SK-N-SH treated with all-trans-retinoic acid at 6 μM for 48 hours (cell line): ENCODE measurements around the gene NXN.

Source experiments
- BACH2 ChIP-seq: fragments of 250-450 bp; sonication (Bioruptor Pico); IDR thresholded peaks from 2 replicates; pipeline ENCODE4 v1.9.0; 2021; ENCODE audit warnings: mild to moderate bottlenecking, borderline replicate concordance
- CSDC2 ChIP-seq: fragments of 250-450 bp; sonication (Bioruptor Pico); IDR thresholded peaks from 2 replicates; pipeline ENCODE4 v1.5.0; 2020; ENCODE audit warnings: mild to moderate bottlenecking, moderate library complexity
- SNAI2 ChIP-seq: fragments of 250-450 bp; sonication (Bioruptor Pico); IDR thresholded peaks from 2 replicates; pipeline ENCODE4 v1.5.0; 2020; ENCODE audit warnings: mild to moderate bottlenecking, moderate library complexity
- TCF4 ChIP-seq: fragments of 250-450 bp; sonication (Bioruptor Pico); IDR thresholded peaks from 2 replicates; pipeline ENCODE4 v1.8.0; 2021; ENCODE audit warnings: mild to moderate bottlenecking, moderate library complexity, borderline replicate concordance
- ZFP30 ChIP-seq: fragments of 450-650 bp; formaldehyde crosslinking; IDR thresholded peaks from 2 replicates; pipeline ENCODE4 v1.5.0; 2022; ENCODE audit warnings: mild to moderate bottlenecking, moderate library complexity
- TF ChIP-seq, protein P1 (sequence below): fragments of 250-450 bp; sonication (Bioruptor Pico); IDR thresholded peaks from 2 replicates; pipeline ENCODE4 v1.5.0; 2020; ENCODE audit warnings: mild to moderate bottlenecking, moderate library complexity
- TF ChIP-seq, protein P2 (sequence below): fragments of 250-450 bp; sonication (Bioruptor Pico); IDR thresholded peaks from 2 replicates; pipeline ENCODE4 v1.5.1; 2020; ENCODE audit warnings: low read depth, mild to moderate bottlenecking, moderate library complexity

DNA sequence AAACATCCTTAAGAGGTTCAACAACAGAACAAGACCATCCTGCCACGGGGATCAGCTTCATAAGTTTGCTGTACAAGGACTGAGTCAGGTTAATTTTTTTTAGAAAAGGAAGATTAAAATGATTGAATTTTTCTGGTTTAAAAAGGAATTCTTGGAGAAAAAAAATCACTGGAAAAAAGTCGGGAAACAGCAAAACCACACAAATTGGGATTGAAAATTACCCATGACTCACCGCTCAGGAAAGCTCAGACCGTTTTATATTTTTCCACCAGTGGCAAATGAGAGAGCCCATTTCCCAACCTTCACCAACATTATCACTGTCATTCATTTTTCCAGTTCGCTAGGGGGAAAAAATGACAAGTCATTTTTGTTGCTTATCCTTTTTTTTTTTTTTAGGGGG lies 150.8 kb downstream of the NXN start:
- TF ChIP-seq CSDC2 (CRISPR knock-in tag) (no peak), BACH2 (CRISPR knock-in tag) (no peak), ZFP30 (CRISPR knock-in tag) (no peak), SNAI2 (CRISPR knock-in tag) (no peak), TCF4 (CRISPR knock-in tag) (no peak)
- TF ChIP-seq, protein P1, sequence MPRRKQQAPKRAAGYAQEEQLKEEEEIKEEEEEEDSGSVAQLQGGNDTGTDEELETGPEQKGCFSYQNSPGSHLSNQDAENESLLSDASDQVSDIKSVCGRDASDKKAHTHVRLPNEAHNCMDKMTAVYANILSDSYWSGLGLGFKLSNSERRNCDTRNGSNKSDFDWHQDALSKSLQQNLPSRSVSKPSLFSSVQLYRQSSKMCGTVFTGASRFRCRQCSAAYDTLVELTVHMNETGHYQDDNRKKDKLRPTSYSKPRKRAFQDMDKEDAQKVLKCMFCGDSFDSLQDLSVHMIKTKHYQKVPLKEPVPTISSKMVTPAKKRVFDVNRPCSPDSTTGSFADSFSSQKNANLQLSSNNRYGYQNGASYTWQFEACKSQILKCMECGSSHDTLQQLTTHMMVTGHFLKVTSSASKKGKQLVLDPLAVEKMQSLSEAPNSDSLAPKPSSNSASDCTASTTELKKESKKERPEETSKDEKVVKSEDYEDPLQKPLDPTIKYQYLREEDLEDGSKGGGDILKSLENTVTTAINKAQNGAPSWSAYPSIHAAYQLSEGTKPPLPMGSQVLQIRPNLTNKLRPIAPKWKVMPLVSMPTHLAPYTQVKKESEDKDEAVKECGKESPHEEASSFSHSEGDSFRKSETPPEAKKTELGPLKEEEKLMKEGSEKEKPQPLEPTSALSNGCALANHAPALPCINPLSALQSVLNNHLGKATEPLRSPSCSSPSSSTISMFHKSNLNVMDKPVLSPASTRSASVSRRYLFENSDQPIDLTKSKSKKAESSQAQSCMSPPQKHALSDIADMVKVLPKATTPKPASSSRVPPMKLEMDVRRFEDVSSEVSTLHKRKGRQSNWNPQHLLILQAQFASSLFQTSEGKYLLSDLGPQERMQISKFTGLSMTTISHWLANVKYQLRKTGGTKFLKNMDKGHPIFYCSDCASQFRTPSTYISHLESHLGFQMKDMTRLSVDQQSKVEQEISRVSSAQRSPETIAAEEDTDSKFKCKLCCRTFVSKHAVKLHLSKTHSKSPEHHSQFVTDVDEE (CRISPR knock-in tag): no peak
- TF ChIP-seq, protein P2, sequence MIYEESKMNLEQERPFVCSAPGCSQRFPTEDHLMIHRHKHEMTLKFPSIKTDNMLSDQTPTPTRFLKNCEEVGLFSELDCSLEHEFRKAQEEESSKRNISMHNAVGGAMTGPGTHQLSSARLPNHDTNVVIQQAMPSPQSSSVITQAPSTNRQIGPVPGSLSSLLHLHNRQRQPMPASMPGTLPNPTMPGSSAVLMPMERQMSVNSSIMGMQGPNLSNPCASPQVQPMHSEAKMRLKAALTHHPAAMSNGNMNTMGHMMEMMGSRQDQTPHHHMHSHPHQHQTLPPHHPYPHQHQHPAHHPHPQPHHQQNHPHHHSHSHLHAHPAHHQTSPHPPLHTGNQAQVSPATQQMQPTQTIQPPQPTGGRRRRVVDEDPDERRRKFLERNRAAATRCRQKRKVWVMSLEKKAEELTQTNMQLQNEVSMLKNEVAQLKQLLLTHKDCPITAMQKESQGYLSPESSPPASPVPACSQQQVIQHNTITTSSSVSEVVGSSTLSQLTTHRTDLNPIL (CRISPR knock-in tag): no peak
